ENCODE results near the gene ERN1. TPM values are rescaled to one million over a fixed set of nuclear protein-coding genes. Genes with fewer than 3 reads are reported as not detected.

The ERN1 gene
- total RNA-seq, 1 experiment from 2014 or later, result 6.5 TPM

- POLR2A ChIA-PET, result no interaction called here
- Mint-ChIP-seq H3K9me3 (no peaks in the 10 kb centered on the region), H3K4me1 (peaks cover 6% of the 10 kb centered on the region), H3K36me3 (no peaks in the 10 kb centered on the region), H3K27ac (no peak overlapping the region), H3K4me3 (no peak overlapping the region), H3K27me3 (ENCODE audit: low read depth) (no peaks in the 10 kb centered on the region)
- CTCF ChIA-PET, result interaction anchor here (2.0 kb wide), 2 partner anchors 24 to 58 kb away, joined by 5 to 10 read pairs; no protein-coding TSS in a partner anchor
- ATAC-seq (no peak), DNase-seq (ENCODE audit: low spot score) (no peak)
- no peak for TF ChIP-seq RORB (CRISPR knock-in tag; IDR thresholded peaks at IDR 0.05)
- TF ChIP-seq MLX (CRISPR knock-in tag; IDR thresholded peaks at IDR 0.05), result no peak
- TF ChIP-seq PRDM15 (CRISPR knock-in tag; IDR thresholded peaks at IDR 0.05), result no peak
- TF ChIP-seq NFYB (CRISPR knock-in tag; conservative IDR thresholded peaks at IDR 0.05; ENCODE audit: low read depth), result no peak
- TF ChIP-seq STAT6 (CRISPR knock-in tag; conservative IDR thresholded peaks at IDR 0.05; ENCODE audit: low read depth), result no peak
- no peak for TF ChIP-seq SMAD4 (CRISPR knock-in tag; IDR thresholded peaks at IDR 0.05)
- no peak for TF ChIP-seq SMAD3 (CRISPR knock-in tag; IDR thresholded peaks at IDR 0.05; ENCODE audit: borderline replicate concordance)
- TF ChIP-seq AR (CRISPR knock-in tag; IDR thresholded peaks at IDR 0.05), result no peak
- TF ChIP-seq NFATC4 (CRISPR knock-in tag; IDR thresholded peaks at IDR 0.05), result no peak
- TF ChIP-seq OVOL2 (CRISPR knock-in tag; IDR thresholded peaks at IDR 0.05; ENCODE audit: borderline replicate concordance), result no peak
- no peak for TF ChIP-seq HMGA2 (CRISPR knock-in tag; IDR thresholded peaks at IDR 0.05)
- TF ChIP-seq TP53 (CRISPR knock-in tag; IDR thresholded peaks at IDR 0.05), result no peak
- TF ChIP-seq EMX1 (CRISPR knock-in tag; IDR thresholded peaks at IDR 0.05), result no peak
- TF ChIP-seq CBFB (CRISPR knock-in tag; IDR thresholded peaks at IDR 0.05; ENCODE audit: low read depth), result no peak
- no peak for TF ChIP-seq E2F1 (CRISPR knock-in tag; IDR thresholded peaks at IDR 0.05)
- TF ChIP-seq ZNF423 (CRISPR knock-in tag; IDR thresholded peaks at IDR 0.05), result no peak
- TF ChIP-seq ZBTB43 (CRISPR knock-in tag; IDR thresholded peaks at IDR 0.05), result no peak
These were observed 42.5 kb downstream of the ERN1 start for GRCh38 chr17:64087252-64088005.

Measured in WTC11 (cell line).